Amniotic epithelial cell (primary cell): ENCODE results near the gene AWAT2.
"Not testable (repeated sequence)": the region's sequence is repeated elsewhere in the genome, so short reads cannot be mapped to it uniquely, and the experiment has no call there.

Experiments used
- DNase-seq: peaks from one replicate; pipeline ENCODE4 v3.0.0-alpha.2; 2010; ENCODE audit warnings: low read depth

Gene AWAT2

DNA sequence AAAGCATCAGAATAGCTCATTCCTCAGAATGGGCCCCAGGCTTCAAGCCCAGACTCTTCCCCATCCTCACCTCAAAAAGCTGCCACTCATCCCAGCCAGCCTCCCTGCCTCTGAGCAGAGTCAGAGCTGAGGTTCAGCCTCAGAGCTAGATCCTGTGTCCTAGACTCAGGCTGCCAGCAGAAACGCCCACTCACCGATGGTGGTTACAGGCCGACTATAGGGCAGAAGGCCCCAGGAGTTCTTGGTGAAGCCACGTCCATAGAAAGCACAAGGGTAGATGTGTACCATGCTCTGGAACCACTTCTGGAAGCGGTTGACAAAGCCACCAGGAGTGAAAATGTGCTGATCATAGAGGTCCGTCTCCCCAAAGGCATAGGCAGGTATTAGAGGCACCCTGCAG is 7.7 kb downstream of the AWAT2 start:
- no peak for DNase-seq

DNA sequence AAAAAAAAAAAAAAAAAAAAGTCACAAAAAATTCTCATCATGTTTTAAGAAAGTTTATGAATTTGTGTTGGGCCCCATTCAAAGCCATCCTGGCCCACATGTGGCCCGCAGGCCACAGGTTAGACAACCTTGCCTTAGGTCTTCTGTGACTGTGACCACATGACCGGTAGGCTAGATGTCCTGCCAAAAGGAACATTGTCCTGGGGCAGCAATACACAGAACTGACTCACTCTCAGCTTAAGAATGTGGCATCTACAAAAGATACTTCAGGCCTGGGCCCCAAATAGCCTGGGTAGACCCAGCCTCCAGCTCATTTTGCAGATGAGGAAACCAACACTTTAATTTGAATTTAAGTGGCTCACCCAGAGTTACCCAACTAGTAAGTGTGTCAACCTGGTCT is 10.0 kb downstream of the AWAT2 start:
- no peak for DNase-seq

DNA sequence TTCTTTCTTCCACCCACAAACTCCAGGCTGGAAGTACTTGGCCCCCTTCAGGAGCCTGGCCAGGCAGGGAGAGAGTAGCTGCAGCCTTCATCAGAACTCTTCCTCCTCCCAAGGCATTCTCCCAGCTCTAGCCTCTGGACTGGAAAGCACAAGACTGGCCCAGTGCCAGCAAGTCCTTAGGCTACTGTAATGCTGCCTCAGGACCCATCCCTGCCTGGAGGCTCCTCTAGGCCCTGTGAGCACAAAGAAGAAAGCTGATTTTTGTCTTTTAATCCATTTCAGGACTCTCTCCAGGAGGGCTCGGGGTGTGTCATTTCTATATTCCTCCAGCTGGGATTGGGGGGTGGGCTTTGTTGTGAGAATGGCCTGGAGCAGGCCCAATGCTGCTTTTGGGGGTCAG is 10.8 kb downstream of the AWAT2 start:
- no peak for DNase-seq

- DNase-seq: no peak
These were observed 11.2 kb downstream of the AWAT2 start for GRCh38 chrX:70038515-70038914.

- no peak for DNase-seq
These were observed 15.1 kb downstream of the AWAT2 start for GRCh38 chrX:70034646-70035045.

DNA sequence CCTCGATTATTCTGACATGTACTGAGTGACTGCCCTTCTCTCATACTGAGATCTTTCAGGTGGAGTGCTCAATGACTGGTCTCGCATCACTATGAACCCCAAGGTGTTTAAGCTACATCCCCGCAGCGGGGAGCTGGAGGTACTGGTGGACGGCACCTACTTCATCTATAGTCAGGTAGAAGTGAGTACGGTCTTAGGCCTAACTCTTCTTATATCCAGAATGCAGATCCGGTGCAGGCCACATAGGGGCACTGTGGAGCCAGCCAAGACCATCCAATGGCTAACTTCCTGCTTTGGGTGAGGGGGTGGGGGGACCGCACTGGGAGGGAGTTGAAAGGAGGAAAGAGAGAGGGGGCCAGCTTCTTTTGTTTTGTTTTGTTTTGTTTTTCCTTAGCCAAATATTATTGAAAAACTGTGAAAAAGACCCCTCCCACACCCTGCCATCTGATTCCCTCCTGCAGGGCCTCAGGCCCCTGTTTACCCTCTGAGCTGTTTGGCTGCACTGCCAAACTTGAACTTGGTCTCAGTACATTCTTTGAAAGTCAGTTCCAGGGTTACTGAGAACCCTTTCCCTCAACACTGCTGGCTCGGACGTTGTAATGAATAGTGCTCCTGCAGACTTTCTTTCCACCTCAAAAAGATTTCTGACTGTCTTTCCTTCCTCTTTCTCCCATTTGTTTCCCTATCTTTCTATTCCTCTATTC is 16.2 kb downstream of the AWAT2 start:
- no peak for DNase-seq

DNA sequence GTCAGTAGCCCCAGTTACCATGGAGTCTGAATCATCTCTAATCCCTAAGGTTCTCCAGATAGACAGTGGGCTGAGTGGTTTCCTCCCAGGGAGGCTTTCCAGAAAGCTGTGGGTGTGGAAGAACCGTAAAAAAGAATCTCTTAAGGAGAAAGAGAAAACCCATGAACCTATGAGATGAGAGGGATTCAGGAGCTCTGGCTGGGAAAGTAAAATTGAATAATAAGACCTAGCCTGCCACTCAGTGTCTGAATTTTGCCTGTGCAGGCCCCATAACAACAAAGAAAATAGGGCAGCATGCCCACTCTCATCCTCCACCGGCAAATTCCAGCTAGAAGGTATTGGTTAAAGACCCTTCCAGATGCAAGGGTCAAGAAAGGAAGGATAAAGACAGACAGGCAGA is 16.9 kb downstream of the AWAT2 start:
- DNase-seq: peak; percentile 34

DNA sequence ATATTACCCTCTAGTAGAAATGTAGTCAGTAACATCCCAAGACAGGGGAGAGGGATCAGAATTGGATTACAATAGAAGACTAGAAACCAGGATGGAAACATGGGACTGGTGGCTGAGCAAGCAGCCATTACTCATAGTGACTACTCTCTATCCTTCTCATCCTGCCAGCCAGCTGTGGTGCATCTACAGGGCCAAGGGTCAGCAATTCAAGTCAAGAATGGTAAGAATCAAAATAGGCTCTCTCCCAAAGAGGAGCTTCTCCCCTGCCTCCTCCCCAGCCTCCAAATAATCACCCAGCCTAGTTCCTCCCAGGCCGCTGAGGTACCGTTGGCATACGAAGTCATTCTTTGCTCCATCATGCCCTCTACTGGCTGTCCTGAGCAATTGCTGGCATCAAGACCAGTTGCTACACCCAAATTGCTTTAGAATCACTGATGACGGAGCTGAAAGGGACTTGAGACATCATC is 19.4 kb downstream of the AWAT2 start:
- DNase-seq: peak; percentile 47

GRCh38 chrX:70029863-70030262 is 19.9 kb downstream of the AWAT2 start:
- no peak for DNase-seq

DNA sequence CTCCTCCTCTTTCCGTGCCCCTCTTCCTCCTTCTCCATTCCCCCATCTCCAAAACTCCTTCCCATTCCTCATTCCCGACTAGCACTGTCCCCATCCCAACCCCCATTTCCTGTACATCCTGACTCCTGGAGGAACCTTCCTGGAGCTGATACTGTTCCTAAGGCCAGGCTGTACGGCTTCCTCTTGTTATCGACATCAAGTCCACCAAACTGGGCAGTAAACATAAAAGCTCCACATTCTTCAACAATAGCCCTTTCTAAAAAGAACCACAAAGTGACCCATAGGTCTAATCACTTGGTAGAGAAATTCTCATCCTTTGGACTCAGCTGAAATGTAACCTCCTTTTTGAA is 22.9 kb downstream of the AWAT2 start:
- no peak for DNase-seq

DNA sequence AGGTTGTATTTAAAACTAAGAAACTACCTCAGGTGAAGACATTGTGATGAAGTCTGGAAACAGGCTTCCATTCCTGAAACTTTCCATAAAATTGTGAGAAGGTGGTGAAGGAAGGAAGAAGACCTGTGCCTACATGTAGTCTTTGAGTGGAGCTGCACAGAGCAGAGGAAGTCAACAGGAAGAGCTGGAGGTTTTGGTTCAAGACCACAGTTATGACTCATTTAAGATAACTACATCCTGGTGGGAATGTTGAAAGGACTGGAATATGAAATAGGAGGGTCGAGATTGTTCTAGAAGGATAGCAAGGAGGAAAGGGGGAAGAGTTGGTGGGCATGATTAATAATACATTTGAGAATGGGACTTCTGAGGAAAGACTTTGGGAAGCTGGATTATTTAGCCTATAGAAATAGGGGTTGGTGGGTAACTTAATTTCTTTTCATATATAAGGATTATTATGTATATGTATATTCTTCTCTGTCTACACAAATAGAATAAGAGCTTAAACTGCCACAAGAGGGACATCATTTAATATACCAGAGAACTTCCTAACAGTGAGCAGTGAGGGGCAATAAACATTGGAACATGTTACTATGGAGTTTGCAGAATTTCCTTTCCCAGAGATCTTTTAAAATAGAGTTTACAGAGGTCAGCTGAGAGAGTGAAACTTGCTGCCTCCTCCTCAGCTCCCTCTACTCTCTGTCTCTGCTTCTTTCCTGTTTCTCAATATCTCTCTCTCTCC is 23.5 kb downstream of the AWAT2 start:
- peak; percentile 59 for DNase-seq

DNA sequence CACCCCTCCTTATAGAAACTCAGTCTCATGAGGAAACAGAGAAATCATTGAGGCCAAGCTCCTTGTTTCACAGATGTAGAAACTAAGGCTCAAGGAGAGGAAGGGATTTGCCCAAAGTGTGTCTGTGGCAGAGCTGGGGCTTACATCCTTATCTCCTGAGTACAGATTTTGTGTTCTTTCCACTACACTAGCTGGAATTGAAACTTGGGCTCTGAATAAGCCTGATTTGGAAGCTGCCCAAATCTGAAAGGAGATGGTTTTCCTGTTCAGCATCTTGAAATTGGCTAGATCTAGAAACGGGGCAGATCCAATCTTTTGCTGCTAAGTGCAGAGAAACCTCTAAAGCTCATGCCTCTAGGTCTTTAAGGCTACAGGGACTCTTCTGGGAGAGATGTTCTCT is 24.3 kb downstream of the AWAT2 start:
- peak; percentile 55 for DNase-seq

GRCh38 chrX:70022616-70023015 is 27.1 kb downstream of the AWAT2 start:
- no peak for DNase-seq

GRCh38 chrX:70016513-70016912 is 33.2 kb downstream of the AWAT2 start:
- DNase-seq: no peak

DNA sequence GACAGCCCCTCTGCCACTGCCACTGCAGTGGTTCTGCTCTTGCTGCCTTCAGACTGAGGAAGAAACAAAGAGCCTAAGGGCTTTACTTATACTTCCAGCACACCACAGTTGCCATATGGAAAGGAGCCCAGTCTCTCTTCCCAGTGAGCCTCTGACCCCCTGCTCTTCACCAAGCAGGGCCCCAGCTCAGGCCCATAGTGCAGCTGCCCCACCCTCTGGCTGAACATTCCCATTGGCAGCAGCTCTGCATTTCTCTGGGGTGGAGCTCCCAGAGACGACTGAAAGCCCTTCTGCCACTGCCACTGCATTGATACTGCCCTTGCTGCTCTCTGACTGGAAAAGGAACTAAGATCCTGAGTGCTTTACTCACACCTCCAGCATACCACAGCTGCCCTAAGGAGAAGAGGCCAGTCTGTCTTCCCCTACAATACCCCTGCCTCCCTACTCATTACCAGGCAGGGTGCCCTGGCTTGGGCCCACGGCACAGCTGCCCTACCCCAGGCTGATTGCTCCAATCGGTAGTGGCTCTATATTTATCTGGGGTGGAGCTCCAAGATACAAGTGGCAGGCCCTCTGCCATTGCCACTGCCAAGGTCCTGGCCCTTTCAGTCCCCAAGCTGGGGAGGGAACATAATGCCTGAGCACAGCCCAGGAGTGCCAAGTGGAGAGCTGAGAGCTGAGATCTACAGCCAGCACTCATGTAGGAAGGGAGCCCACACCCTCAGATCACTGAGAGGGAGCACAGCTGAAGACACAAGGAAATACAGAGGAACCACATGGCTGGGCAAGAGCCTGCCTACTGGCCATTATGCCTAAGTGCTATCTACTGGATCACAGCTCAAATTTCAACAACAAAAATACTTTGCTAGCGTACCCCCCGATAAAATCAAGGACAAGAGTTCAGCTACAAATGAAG is 36.0 kb downstream of the AWAT2 start:
- DNase-seq: no peak

DNA sequence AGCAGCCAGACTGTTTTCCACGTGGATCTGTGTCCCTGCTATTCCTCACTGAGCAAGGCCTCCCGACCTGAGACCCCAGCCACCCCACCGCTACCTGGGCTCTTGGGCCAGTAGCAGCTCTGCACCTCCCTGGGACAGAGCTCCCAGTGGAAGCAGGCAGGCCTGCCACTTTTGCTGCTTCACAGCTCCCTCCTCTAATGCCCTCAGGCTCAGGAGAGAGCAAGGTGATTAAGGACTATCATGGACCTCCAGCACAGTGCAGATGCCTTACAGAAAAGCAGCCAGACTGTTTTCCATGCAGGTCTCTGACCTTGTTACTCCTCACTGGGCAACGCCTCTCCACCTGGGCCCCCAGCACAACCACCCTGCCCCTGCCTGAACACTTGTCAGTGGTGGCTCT is 37.0 kb downstream of the AWAT2 start:
- no peak for DNase-seq

GRCh38 chrX:70009970-70010369 is 39.8 kb downstream of the AWAT2 start:
- DNase-seq: no peak

DNA sequence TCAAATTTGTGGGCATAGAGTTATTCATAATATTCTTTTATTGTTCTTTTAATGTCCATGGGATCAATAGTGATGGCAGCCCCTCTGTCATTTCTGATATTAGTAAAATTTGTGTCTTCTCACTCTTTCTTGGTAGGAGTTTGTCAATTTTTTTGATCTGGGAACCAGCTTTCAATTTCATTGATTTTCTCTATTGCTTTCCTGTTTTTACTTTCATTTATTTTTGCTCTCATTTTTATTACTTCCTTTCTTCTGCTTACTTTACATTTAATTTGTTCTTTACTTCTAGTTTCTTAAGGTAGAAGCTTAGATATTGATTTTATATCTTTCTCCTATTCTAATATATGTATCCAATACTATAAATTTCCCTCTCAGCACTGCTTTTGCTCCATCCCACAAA is 40.7 kb downstream of the AWAT2 start:
- no peak for DNase-seq

GRCh38 chrX:70007946-70008345 is 41.8 kb downstream of the AWAT2 start:
- DNase-seq: no peak

DNA sequence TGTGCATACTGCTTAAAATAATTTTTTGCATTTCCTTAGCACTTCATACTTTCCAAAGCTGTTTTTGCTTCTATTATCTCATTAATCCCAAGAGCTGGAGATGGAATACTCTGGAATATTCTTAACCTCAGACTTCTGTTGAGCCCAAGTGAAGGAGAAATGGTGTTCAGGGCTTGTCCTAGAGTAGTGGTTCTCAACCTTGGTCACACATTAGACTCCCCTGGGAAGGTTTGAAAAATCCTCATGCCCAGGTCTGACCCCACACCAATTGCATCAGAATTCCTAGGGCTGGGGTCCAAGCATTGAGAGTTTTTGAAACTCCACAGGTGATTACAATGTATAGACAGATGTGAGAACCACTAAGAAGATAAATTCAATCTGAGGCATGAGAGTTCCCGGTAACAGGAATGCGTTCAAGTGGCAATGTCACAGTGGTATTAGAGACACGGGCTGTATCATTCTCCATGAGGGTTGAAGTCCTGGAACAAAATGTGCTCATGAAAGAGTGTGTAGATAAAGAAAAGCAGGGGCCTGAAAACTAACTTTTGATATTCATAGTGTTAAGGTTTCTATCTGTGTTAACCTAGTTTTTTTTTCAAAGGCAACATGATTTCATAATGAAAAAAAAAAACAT is 47.9 kb downstream of the AWAT2 start:
- DNase-seq: no peak

DNA sequence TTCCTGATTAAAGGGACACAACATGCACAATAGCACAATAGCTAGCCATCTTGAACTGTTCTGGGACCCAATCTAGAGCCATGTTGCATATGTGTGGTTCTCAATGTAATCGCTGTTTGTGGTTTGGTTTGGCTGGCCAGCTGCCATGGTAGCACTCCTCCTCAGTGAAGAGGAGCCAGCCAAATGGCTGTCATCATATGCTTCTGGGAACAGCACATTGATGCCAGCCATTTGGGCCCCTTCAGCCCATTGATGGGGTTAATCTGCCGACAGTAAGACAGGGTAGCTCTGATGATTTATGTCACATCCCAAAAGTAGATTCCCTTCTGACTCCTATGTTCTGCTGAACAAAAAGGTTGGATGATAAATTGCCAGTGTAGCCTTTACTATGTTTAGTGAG is 48.5 kb downstream of the AWAT2 start:
- DNase-seq: no peak

GRCh38 chrX:69998299-69998698 is 51.4 kb downstream of the AWAT2 start:
- not testable (repeated sequence) for DNase-seq
